ENCODE measurements around the gene AHRR.

- TF ChIP-seq CTCF (IDR thresholded peaks at IDR 0.05) (no peak), POLR2A (IDR thresholded peaks at IDR 0.05) (no peak), POLR2AphosphoS5 (IDR thresholded peaks at IDR 0.05) (no peak)
Measured at GRCh38 chr5:305050-305449, 16.5 kb upstream of the AHRR start.
